Body of pancreas (tissue), 4 donors: ENCODE results near the gene NKAIN2. TPM values are rescaled to one million over a fixed set of nuclear protein-coding genes. Genes with fewer than 3 reads are reported as not detected.

Experiments used
- ATAC-seq: fragments of 150-250 bp; one replicate; pipeline ENCODE4 v1.9.1; 2016
- DNase-seq, 4 donors: peaks; one replicate each; pipeline ENCODE4 v3.0.0-alpha.2; 2019
- H3K27ac ChIP-seq, 4 donors: fragments of 200-600 bp; sonication (generic); 1 replicate in 3 of 4; 2 replicates in 1 of 4; pipeline versions ENCODE4 v1.5.1 to v1.6.1; 2016 to 2019; ENCODE audit warnings: mild to moderate bottlenecking in 1 of 4, mixed read lengths in 1 of 4, moderate library complexity in 1 of 4
- H3K27me3 ChIP-seq, 2 donors: fragments of 200-600 bp; sonication (generic); one replicate each; pipeline ENCODE4 v1.6.0; 2016; ENCODE audit warnings: mild to moderate bottlenecking in 1 of 2
- H3K36me3 ChIP-seq, 2 donors: fragments of 200-600 bp; sonication (generic); replicated peaks in 1 of 2; 2 replicates each; pipeline ENCODE4 v1.5.1; 2016; ENCODE audit warnings: low read depth in 2 of 2; ENCODE audit not compliant: insufficient read depth in 1 of 2
- H3K4me1 ChIP-seq: fragments of 200-600 bp; sonication (generic); one replicate; pipeline ENCODE4 v1.6.0; 2016
- H3K4me3 ChIP-seq, 2 donors: fragments of 200-600 bp; sonication (generic); 1 replicate in 1 of 2; 2 replicates in 1 of 2; pipeline ENCODE4 v1.5.1; 2016 to 2019
- H3K9me3 ChIP-seq, 3 donors: fragments of 200-600 bp; sonication (generic); 1 replicate in 2 of 3; 2 replicates in 1 of 3; pipeline ENCODE4 v1.5.1; 2016
- CTCF ChIP-seq, 7 experiments: fragments of 450-650 bp in 4 of 7; fragments of 200-600 bp in 3 of 7; sonication (generic) in 3 of 7; IDR thresholded peaks; one replicate each; pipeline ENCODE4 v1.5.1; 2016 to 2019; ENCODE audit warnings: antibody characterized with exemption in 7 of 7
- POLR2A ChIP-seq, 3 donors: fragments of 450-650 bp; IDR thresholded peaks; one replicate each; pipeline ENCODE4 v1.6.1; 2016; ENCODE audit warnings: antibody characterized with exemption in 3 of 3, mild to moderate bottlenecking in 2 of 3
- WGBS, 2 donors: methylation state at CpG; one replicate each; pipeline ENCODE4 v1.1.5; 2017; 5-methylcytosine and 5-hydroxymethylcytosine counted together
- intact Hi-C: fragments of 100-400 bp; cut with DNase I; formaldehyde crosslinking; loops from one replicate; pipeline ENCODE4 v1.15.1; 2023
- total RNA-seq, 2 donors: library from RNA; depleted of rRNA; stranded (reverse); fragments of >200 nt; gene quantifications; one replicate each; pipeline ENCODE4 v1.1.0, GENCODE V29; 2016

The NKAIN2 gene
- total RNA-seq, 2 donors from 2014 or later = not detected

GRCh38 chr6:123945386-123945785 is 141.7 kb downstream of the NKAIN2 start:
- 27 to 34% methylated on average over 1 of the region's 1 CpG for WGBS, 2 donors
- Histone ChIP-seq H3K4me1 (no peaks in the 10 kb centered on the region), H3K27ac (no peak overlapping the region), H3K4me3 (no peak overlapping the region), H3K36me3 (no peaks in the 10 kb centered on the region), H3K27me3 (no peaks in the 10 kb centered on the region), H3K9me3 (no peaks in the 10 kb centered on the region)
- DNase-seq (no peak), ATAC-seq (no peak)
- intact Hi-C loops = no loop called here
- TF ChIP-seq POLR2A (IDR thresholded peaks at IDR 0.05) (no peak), CTCF (IDR thresholded peaks at IDR 0.05) (no peak)

- intact Hi-C loops = no loop called here
- Histone ChIP-seq H3K36me3 (no peaks in the 10 kb centered on the region), H3K4me1 (no peaks in the 10 kb centered on the region), H3K27me3 (no peaks in the 10 kb centered on the region), H3K4me3 (no peak overlapping the region), H3K27ac (no peak overlapping the region), H3K9me3 (no peaks in the 10 kb centered on the region)
- 78 to 80% methylated on average over 3 to 4 of the region's 4 CpGs for WGBS, 2 donors
- peak in 1 of 4 donors; percentile 12 for DNase-seq
- TF ChIP-seq POLR2A (IDR thresholded peaks at IDR 0.05) (no peak), CTCF (IDR thresholded peaks at IDR 0.05) (no peak)
- ATAC-seq = no peak
These were observed 150.3 kb downstream of the NKAIN2 start for GRCh38 chr6:123953920-123954319.

- DNase-seq = no peak
- intact Hi-C loops = no loop called here
These were observed 153.0 kb downstream of the NKAIN2 start for GRCh38 chr6:123956492-123957139.

GRCh38 chr6:123962508-123962907 is 158.8 kb downstream of the NKAIN2 start:
- H3K9me3 ChIP-seq = no peaks in the 10 kb centered on the region
- H3K27ac ChIP-seq = peak overlapping the region in 3 of 4 donors; percentile 1 to 44 (median 41)
- H3K4me3 ChIP-seq = no peak overlapping the region
- TF ChIP-seq CTCF (IDR thresholded peaks at IDR 0.05) = no peak
- no peak for TF ChIP-seq POLR2A (IDR thresholded peaks at IDR 0.05)
- intact Hi-C loops = no loop called here
- WGBS, 2 donors = 20 to 24% methylated on average over 11 of the region's 11 CpGs
- ATAC-seq = peak; percentile 99
- H3K4me1 ChIP-seq = no peaks in the 10 kb centered on the region
- no peaks in the 10 kb centered on the region for H3K36me3 ChIP-seq
- H3K27me3 ChIP-seq = no peaks in the 10 kb centered on the region
- peak; percentile 92 to 98 (median 96) for DNase-seq

More at GRCh38 chr6:123956492-123957139, 153.0 kb downstream of the NKAIN2 start:
- H3K27ac ChIP-seq = no peak overlapping the region
- no peaks in the 10 kb centered on the region for H3K9me3 ChIP-seq
- no peaks in the 10 kb centered on the region for H3K4me1 ChIP-seq
- H3K4me3 ChIP-seq = no peak overlapping the region
- ATAC-seq = no peak
- no peak for TF ChIP-seq POLR2A (IDR thresholded peaks at IDR 0.05)
- no peak for TF ChIP-seq CTCF (IDR thresholded peaks at IDR 0.05)
- H3K27me3 ChIP-seq = no peaks in the 10 kb centered on the region
- H3K36me3 ChIP-seq = no peaks in the 10 kb centered on the region
- 46 to 48% methylated on average over 5 of the region's 5 CpGs for WGBS, 2 donors

- H3K27me3 ChIP-seq = no peaks in the 10 kb centered on the region
- H3K36me3 ChIP-seq = no peaks in the 10 kb centered on the region
- no peaks in the 10 kb centered on the region for H3K9me3 ChIP-seq
- TF ChIP-seq POLR2A (IDR thresholded peaks at IDR 0.05) (no peak), CTCF (IDR thresholded peaks at IDR 0.05) (no peak)
- H3K27ac ChIP-seq = no peak overlapping the region
- intact Hi-C loops = no loop called here
- ATAC-seq (no peak), DNase-seq (no peak)
- H3K4me1 ChIP-seq = no peaks in the 10 kb centered on the region
- WGBS, 2 donors = 71 to 73% methylated on average over 4 of the region's 4 CpGs
- no peak overlapping the region for H3K4me3 ChIP-seq
These were observed 162.2 kb downstream of the NKAIN2 start for GRCh38 chr6:123965894-123966293.
